BJ (cell line): ENCODE results near the gene RTN4RL1. TPM values are rescaled to one million over a fixed set of nuclear protein-coding genes. Genes with fewer than 3 reads are reported as not detected.

Experiments
- CTCF ChIA-PET: fragments of 350-600 bp; formaldehyde crosslinking; extraction: SDS; loops from one replicate; lab custom pipeline; 2021; ENCODE audit warnings: antibody characterized with exemption, inconsistent platforms; lab: Yijun Ruan, JAX
- POLR2A ChIA-PET: fragments of 300-600 bp; sonication (Branson Sonifier 250); formaldehyde crosslinking; extraction: SDS; loops from one replicate; lab custom pipeline; 2021; ENCODE audit warnings: antibody characterized with exemption; lab: Charles Lee
- DNase-seq: peaks from one replicate; pipeline ENCODE4 v3.0.0-alpha.2; 2011; ENCODE audit warnings: low read depth
- H3K27me3 ChIP-seq: 2 replicates; pipeline ENCODE4 v1.6.0; 2011; ENCODE audit warnings: low read length; ENCODE audit not compliant: control insufficient read depth, insufficient read depth
- H3K36me3 ChIP-seq: 2 replicates; pipeline ENCODE4 v1.5.1; 2011; ENCODE audit warnings: low read length; ENCODE audit not compliant: control insufficient read depth, insufficient read depth
- H3K4me3 ChIP-seq: 2 replicates; pipeline ENCODE4 v1.5.1; 2011; ENCODE audit warnings: low read depth, mild to moderate bottlenecking, control low read depth, low read length
- polyA plus RNA-seq: library from polyadenylated mRNA; depleted of rRNA; stranded (reverse); fragments of >200 nt; gene quantifications from 2 replicates; pipeline ENCODE4 v1.2.3, GENCODE V29; 2011
- TF ChIP-seq, protein P1 (sequence below): IDR thresholded peaks from 2 replicates; pipeline ENCODE4 v1.5.1; 2011; ENCODE audit warnings: low read depth, mild to moderate bottlenecking, control low read depth, inconsistent platforms, low read length, moderate library complexity; ENCODE audit not compliant: insufficient read depth

Gene RTN4RL1
- polyA plus RNA-seq, 1 experiment = 0.32 TPM

GRCh38 chr17:2028737-2029136, 3.6 kb upstream of the RTN4RL1 start:
- Histone ChIP-seq H3K4me3 (no peak overlapping the region), H3K27me3 (peaks cover 6% of the 10 kb centered on the region), H3K36me3 (peaks cover 3% of the 10 kb centered on the region; the same call in 1 of the 2 replicates)
- TF ChIP-seq, protein P1, sequence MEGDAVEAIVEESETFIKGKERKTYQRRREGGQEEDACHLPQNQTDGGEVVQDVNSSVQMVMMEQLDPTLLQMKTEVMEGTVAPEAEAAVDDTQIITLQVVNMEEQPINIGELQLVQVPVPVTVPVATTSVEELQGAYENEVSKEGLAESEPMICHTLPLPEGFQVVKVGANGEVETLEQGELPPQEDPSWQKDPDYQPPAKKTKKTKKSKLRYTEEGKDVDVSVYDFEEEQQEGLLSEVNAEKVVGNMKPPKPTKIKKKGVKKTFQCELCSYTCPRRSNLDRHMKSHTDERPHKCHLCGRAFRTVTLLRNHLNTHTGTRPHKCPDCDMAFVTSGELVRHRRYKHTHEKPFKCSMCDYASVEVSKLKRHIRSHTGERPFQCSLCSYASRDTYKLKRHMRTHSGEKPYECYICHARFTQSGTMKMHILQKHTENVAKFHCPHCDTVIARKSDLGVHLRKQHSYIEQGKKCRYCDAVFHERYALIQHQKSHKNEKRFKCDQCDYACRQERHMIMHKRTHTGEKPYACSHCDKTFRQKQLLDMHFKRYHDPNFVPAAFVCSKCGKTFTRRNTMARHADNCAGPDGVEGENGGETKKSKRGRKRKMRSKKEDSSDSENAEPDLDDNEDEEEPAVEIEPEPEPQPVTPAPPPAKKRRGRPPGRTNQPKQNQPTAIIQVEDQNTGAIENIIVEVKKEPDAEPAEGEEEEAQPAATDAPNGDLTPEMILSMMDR = no peak
- ChIA-PET CTCF (interaction anchor here (0.6 to 5.0 kb wide), 7 partner anchors 8 to 246 kb away, joined by 3 to 40 read pairs (median 3); partner anchors contain the start of gene HIC1), POLR2A (interaction anchor here (0.6 kb wide), 1 partner anchor 203 kb away, joined by 9 read pairs; no protein-coding TSS in a partner anchor)
- no peak for DNase-seq

- Histone ChIP-seq H3K4me3 (no peak overlapping the region), H3K36me3 (no peaks in the 10 kb centered on the region), H3K27me3 (peaks cover 6% of the 10 kb centered on the region)
- TF ChIP-seq, protein P1 = no peak
- no peak for DNase-seq
- ChIA-PET POLR2A (interaction anchor here (0.6 kb wide), 1 partner anchor 203 kb away, joined by 9 read pairs; no protein-coding TSS in a partner anchor), CTCF (interaction anchor here (0.6 to 5.0 kb wide), 7 partner anchors 8 to 245 kb away, joined by 3 to 40 read pairs (median 3); partner anchors contain the start of gene HIC1)
Observed at GRCh38 chr17:2028234-2028614, 3.1 kb upstream of the RTN4RL1 start.

DNA sequence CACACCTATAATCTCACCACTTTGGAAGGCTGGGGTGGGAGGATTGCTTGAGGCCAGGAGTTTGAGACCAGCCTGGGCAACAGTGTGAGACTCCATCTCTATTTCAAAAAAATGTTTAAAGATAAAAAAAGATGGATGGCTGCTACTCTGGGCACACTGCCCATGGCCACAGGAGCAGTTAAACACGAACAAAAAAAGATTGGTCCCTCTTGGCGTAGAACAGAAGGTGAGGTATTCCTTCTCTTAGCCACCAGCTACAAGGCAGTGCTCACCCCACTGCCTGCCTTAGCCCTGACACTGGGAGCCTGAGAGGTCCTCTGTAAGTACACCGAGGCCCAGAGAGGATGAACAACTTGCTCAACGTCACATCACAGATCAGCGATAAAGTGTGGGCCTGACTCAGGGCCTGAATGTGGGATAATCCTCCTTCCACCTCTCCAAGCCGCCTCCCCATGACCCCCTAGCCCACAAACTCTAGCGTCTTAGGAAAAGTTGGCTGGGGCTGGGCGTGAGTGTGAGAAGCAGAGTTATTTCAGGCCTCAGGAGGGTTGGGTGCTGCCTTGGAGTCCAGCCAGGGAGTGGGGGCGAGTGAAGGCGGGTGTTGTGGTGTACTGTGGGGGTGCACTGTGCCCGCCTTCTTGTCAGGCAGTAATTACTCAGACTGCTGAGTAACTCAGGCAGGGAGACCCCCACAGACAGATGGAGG, 2.5 kb upstream of the RTN4RL1 start:
- H3K4me3 ChIP-seq = no peak overlapping the region
- TF ChIP-seq, protein P1 = no peak
- CTCF ChIA-PET = interaction anchor here (0.6 to 5.0 kb wide), 9 partner anchors 9 to 217 kb away, joined by 3 to 123 read pairs (median 5); partner anchors contain the start of gene HIC1
- peaks cover 10% of the 10 kb centered on the region for H3K27me3 ChIP-seq
- no peaks in the 10 kb centered on the region for H3K36me3 ChIP-seq
- DNase-seq = no peak
- POLR2A ChIA-PET = no interaction called here

GRCh38 chr17:2025622-2026309, 632 bp upstream of the RTN4RL1 start:
- TF ChIP-seq, protein P1 = peak; percentile 88
- no peak for DNase-seq
- peaks cover 14% of the 10 kb centered on the region for H3K27me3 ChIP-seq
- ChIA-PET CTCF (interaction anchor here (0.8 to 4.8 kb wide), 25 partner anchors 9 to 305 kb away, joined by 3 to 123 read pairs (median 5); partner anchors contain the start of genes HIC1 and OVCA2), POLR2A (no interaction called here)
- peak overlapping the region; percentile 40 for H3K4me3 ChIP-seq
- no peaks in the 10 kb centered on the region for H3K36me3 ChIP-seq
